H9 (cell line): Measurements from ENCODE around the gene TMEM106C. TPM values are rescaled to one million over a fixed set of nuclear protein-coding genes. Genes with fewer than 3 reads are reported as not detected.

Experiments used
- DNase-seq: peaks from one replicate; pipeline ENCODE4 v3.0.0-alpha.2; 2017
- H2AFZ ChIP-seq: one replicate; pipeline ENCODE4 v1.6.1; 2013; ENCODE audit warnings: mild to moderate bottlenecking, low read length, control low read depth, moderate library complexity
- H2AK5ac ChIP-seq: 2 replicates; pipeline ENCODE4 v1.6.1; 2013; ENCODE audit warnings: low read length, control low read depth, mixed read lengths; ENCODE audit not compliant: insufficient read length
- H2BK120ac ChIP-seq: one replicate; pipeline ENCODE4 v1.6.1; 2013; ENCODE audit warnings: low read depth, mild to moderate bottlenecking, low read length, control low read depth, inconsistent platforms; ENCODE audit not compliant: poor library complexity, severe bottlenecking
- H2BK12ac ChIP-seq: 2 replicates; pipeline ENCODE4 v1.6.1; 2013; ENCODE audit warnings: low read length, control low read depth, mixed read lengths, low read depth; ENCODE audit not compliant: insufficient read length
- H2BK15ac ChIP-seq: 2 replicates; pipeline ENCODE4 v1.6.1; 2013; ENCODE audit warnings: low read depth, low read length, control low read depth
- H2BK20ac ChIP-seq: one replicate; pipeline ENCODE4 v1.6.1; 2013; ENCODE audit warnings: low read depth, mild to moderate bottlenecking, low read length, control low read depth, inconsistent platforms; ENCODE audit not compliant: poor library complexity, severe bottlenecking
- H2BK5ac ChIP-seq: 2 replicates; pipeline ENCODE4 v1.6.1; 2013; ENCODE audit warnings: low read length, control low read depth, mixed read lengths; ENCODE audit not compliant: insufficient read length
- H3K14ac ChIP-seq: 2 replicates; pipeline ENCODE4 v1.6.1; 2013; ENCODE audit warnings: low read length, control low read depth; ENCODE audit not compliant: insufficient read depth
- H3K18ac ChIP-seq: 2 replicates; pipeline ENCODE4 v1.6.1; 2013; ENCODE audit warnings: low read depth, mild to moderate bottlenecking, mixed read lengths, low read length, control low read depth; ENCODE audit not compliant: insufficient read length
- H3K23ac ChIP-seq: 2 replicates; pipeline ENCODE4 v1.6.1; 2013; ENCODE audit warnings: low read length, control low read depth, mixed read lengths, low read depth; ENCODE audit not compliant: insufficient read length
- H3K23me2 ChIP-seq: 2 replicates; pipeline ENCODE4 v1.6.1; 2013; ENCODE audit warnings: low read depth, mild to moderate bottlenecking, mixed read lengths, low read length, control low read depth; ENCODE audit not compliant: insufficient read length, poor library complexity, severe bottlenecking
- H3K27ac ChIP-seq: 2 replicates; pipeline ENCODE4 v1.5.1; 2013; ENCODE audit warnings: low read length, control low read depth, mixed read lengths, low read depth; ENCODE audit not compliant: insufficient read length
- H3K27me3 ChIP-seq: 2 replicates; pipeline ENCODE4 v1.6.1; 2013; ENCODE audit warnings: low read length, control low read depth, inconsistent platforms; ENCODE audit not compliant: insufficient read depth
- H3K4ac ChIP-seq: 2 replicates; pipeline ENCODE4 v1.6.1; 2013; ENCODE audit warnings: low read depth, mild to moderate bottlenecking, control low read depth, inconsistent platforms, low read length, moderate library complexity
- H3K4me1 ChIP-seq: 2 replicates; pipeline ENCODE4 v1.6.1; 2013; ENCODE audit warnings: low read length, control low read depth, inconsistent platforms; ENCODE audit not compliant: insufficient read depth
- H3K4me2 ChIP-seq: 2 replicates; pipeline ENCODE4 v1.6.1; 2013; ENCODE audit warnings: low read length, control low read depth, mixed read lengths; ENCODE audit not compliant: insufficient read length, insufficient read depth
- H3K56ac ChIP-seq: 2 replicates; pipeline ENCODE4 v1.6.1; 2013; ENCODE audit warnings: low read depth, mild to moderate bottlenecking, mixed read lengths, low read length, control low read depth; ENCODE audit not compliant: insufficient read length
- H3K79me1 ChIP-seq: 2 replicates; pipeline ENCODE4 v1.6.1; 2013; ENCODE audit warnings: low read depth, mild to moderate bottlenecking, moderate library complexity, low read length, control low read depth, inconsistent platforms; ENCODE audit not compliant: insufficient read depth, poor library complexity, severe bottlenecking
- H3K79me2 ChIP-seq: 2 replicates; pipeline ENCODE4 v1.6.1; 2013; ENCODE audit warnings: low read length, control low read depth, inconsistent platforms; ENCODE audit not compliant: insufficient read depth
- H3K9ac ChIP-seq: 2 replicates; pipeline ENCODE4 v1.6.1; 2013; ENCODE audit warnings: low read length, control low read depth, mixed read lengths; ENCODE audit not compliant: insufficient read length; ENCODE audit errors: extremely low read depth
- H3K9me3 ChIP-seq: one replicate; pipeline ENCODE4 v1.6.1; 2013; ENCODE audit warnings: low read depth, low read length, inconsistent platforms; ENCODE audit not compliant: control insufficient read depth
- H3T11ph ChIP-seq: one replicate; pipeline ENCODE4 v1.6.1; 2013; ENCODE audit warnings: mild to moderate bottlenecking, low read length, control low read depth, inconsistent platforms
- H4K20me1 ChIP-seq: one replicate; pipeline ENCODE4 v1.6.1; 2013; ENCODE audit not compliant: control insufficient read depth, insufficient read length, insufficient read depth
- H4K5ac ChIP-seq: 2 replicates; pipeline ENCODE4 v1.6.1; 2013; ENCODE audit warnings: low read depth, mild to moderate bottlenecking, mixed read lengths, low read length, control low read depth; ENCODE audit not compliant: insufficient read length
- H4K8ac ChIP-seq: replicated peaks from 2 replicates; pipeline ENCODE4 v1.6.1; 2013; ENCODE audit warnings: low read length, control low read depth, mixed read lengths, low read depth; ENCODE audit not compliant: insufficient read length
- H4K91ac ChIP-seq: 2 replicates; pipeline ENCODE4 v1.6.1; 2013; ENCODE audit warnings: low read depth, mild to moderate bottlenecking, moderate library complexity, mixed read lengths, low read length, control low read depth; ENCODE audit not compliant: insufficient read length
- H3K27ac Mint-ChIP-seq, 3 experiments: 2 replicates in 2 of 3; 3 replicates in 1 of 3; pipeline ENCODE4 v1.8.0; 2020 to 2021; ENCODE audit warnings: mixed read lengths in 3 of 3, mild to moderate bottlenecking in 1 of 3, moderate library complexity in 1 of 3
- H3K27me3 Mint-ChIP-seq: 2 replicates; pipeline ENCODE4 v1.8.0; 2021; ENCODE audit warnings: low read depth, mild to moderate bottlenecking, moderate library complexity, mixed read lengths
- H3K36me3 Mint-ChIP-seq, 3 experiments: 2 replicates in 2 of 3; 3 replicates in 1 of 3; pipeline ENCODE4 v1.8.0; 2020 to 2021; ENCODE audit warnings: low read depth in 3 of 3, mixed read lengths in 3 of 3; ENCODE audit not compliant: insufficient read depth in 1 of 3
- H3K4me1 Mint-ChIP-seq, 2 experiments: 2 replicates each; pipeline ENCODE4 v1.8.0; 2020; ENCODE audit warnings: mixed read lengths in 2 of 2
- H3K4me3 Mint-ChIP-seq, 2 experiments: 2 replicates in 1 of 2; 3 replicates in 1 of 2; pipeline ENCODE4 v1.8.0; 2020 to 2021; ENCODE audit warnings: mild to moderate bottlenecking in 2 of 2, mixed read lengths in 2 of 2, moderate library complexity in 1 of 2
- H3K9me3 Mint-ChIP-seq, 2 experiments: 2 replicates in 1 of 2; 3 replicates in 1 of 2; pipeline ENCODE4 v1.8.0; 2020; ENCODE audit warnings: mild to moderate bottlenecking in 2 of 2, mixed read lengths in 2 of 2, moderate library complexity in 1 of 2
- CTCF ChIP-seq: fragments of 200-600 bp; sonication (generic); conservative IDR thresholded peaks from 3 replicates; pipeline ENCODE4 v1.8.0; 2021; ENCODE audit warnings: antibody characterized with exemption, mild to moderate bottlenecking
- WGBS: extraction: QIAGEN DNeasy Blood & Tissue Kit; methylation state at CpG from one replicate; pipeline ENCODE4 v1.1.7; 2013; ENCODE audit warnings: missing lambda C conversion rate, low lambda C conversion rate, mixed read lengths; ENCODE audit not compliant: insufficient read length; ENCODE audit errors: extremely low coverage; 5-methylcytosine and 5-hydroxymethylcytosine counted together
- total RNA-seq: library from RNA; stranded (reverse); gene quantifications from 2 replicates; pipeline ENCODE4 v1.2.1, GENCODE V29; 2021

The TMEM106C gene
- total RNA-seq, 1 experiment from 2014 or later: 43.7 TPM

- H3T11ph ChIP-seq: no peak overlapping the region
- H3K4me3 Mint-ChIP-seq: no peak overlapping the region
- no peak overlapping the region for H3K4ac ChIP-seq
- peaks cover 72% of the 10 kb centered on the region for H3K27me3 Mint-ChIP-seq
- H3K9me3 ChIP-seq: no peaks in the 10 kb centered on the region
- no peak overlapping the region for H2BK20ac ChIP-seq
- H3K9me3 Mint-ChIP-seq: peaks cover 0 to 3% of the 10 kb centered on the region in 2 experiments; a peak in 1 of 5 replicates
- H3K4me1 ChIP-seq: no peaks in the 10 kb centered on the region
- no peak overlapping the region for H2BK12ac ChIP-seq
- no peak overlapping the region for H3K23ac ChIP-seq
- H3K27ac Mint-ChIP-seq: no peak overlapping the region
- no peak overlapping the region for H4K8ac ChIP-seq
- no peak overlapping the region for H2AFZ ChIP-seq
- WGBS: no CpG with 5 or more reads among the region's 5 CpGs
- no peak overlapping the region for H3K27ac ChIP-seq
- H3K56ac ChIP-seq: no peak overlapping the region
- H3K79me2 ChIP-seq: no peaks in the 10 kb centered on the region
- no peak overlapping the region for H2BK5ac ChIP-seq
- no peak overlapping the region for H4K5ac ChIP-seq
- no peak overlapping the region for H3K9ac ChIP-seq
- no peak overlapping the region for H4K91ac ChIP-seq
- H3K23me2 ChIP-seq: no peaks in the 10 kb centered on the region
- no peaks in the 10 kb centered on the region for H3K79me1 ChIP-seq
- H3K36me3 Mint-ChIP-seq: peaks cover 0 to 1% (median 0%) of the 10 kb centered on the region in 3 experiments; a peak in 1 of 7 replicates
- H3K27me3 ChIP-seq: no peaks in the 10 kb centered on the region
- H3K18ac ChIP-seq: no peak overlapping the region
- H3K4me1 Mint-ChIP-seq: peaks cover 4 to 6% of the 10 kb centered on the region in 2 experiments; a peak in 2 of 4 replicates
- no peaks in the 10 kb centered on the region for H4K20me1 ChIP-seq
- no peak overlapping the region for H2BK120ac ChIP-seq
- no peak for TF ChIP-seq CTCF
- H2BK15ac ChIP-seq: no peak overlapping the region
- no peak overlapping the region for H3K14ac ChIP-seq
- H3K4me2 ChIP-seq: no peak overlapping the region
- no peak for DNase-seq
- no peak overlapping the region for H2AK5ac ChIP-seq
These were observed 18.9 kb downstream of the TMEM106C start for GRCh38 chr12:47982311-47982710.
